ENCODE results near the gene AGXT. TPM values are rescaled to one million over a fixed set of nuclear protein-coding genes. Genes with fewer than 3 reads are reported as not detected.

Gene AGXT
- total RNA-seq, 1 donor from 2014 or later: not detected

- no peak overlapping the region for H3K4me3 ChIP-seq (ENCODE audit: low read depth, low read length)
- DNase-seq (ENCODE audit: low read depth): no peak
- no peak for TF ChIP-seq CTCF (conservative IDR thresholded peaks at IDR 0.05; ENCODE audit: low read depth, low read length)
These were observed 44.9 kb upstream of the AGXT start for GRCh38 chr2:240823449-240824336.

- TF ChIP-seq CTCF (conservative IDR thresholded peaks at IDR 0.05; ENCODE audit: low read depth, low read length): no peak
- no peak overlapping the region for H3K4me3 ChIP-seq (ENCODE audit: low read depth, low read length)
- DNase-seq (ENCODE audit: low read depth): no peak
These were observed 43.1 kb upstream of the AGXT start for GRCh38 chr2:240825476-240825875.

GRCh38 chr2:240831594-240832204, 36.9 kb upstream of the AGXT start:
- TF ChIP-seq CTCF (conservative IDR thresholded peaks at IDR 0.05; ENCODE audit: low read depth, low read length): no peak
- DNase-seq (ENCODE audit: low read depth): no peak

GRCh38 chr2:240832205-240832727, 36.4 kb upstream of the AGXT start:
- no peak for DNase-seq (ENCODE audit: low read depth)
- no peak overlapping the region for H3K4me3 ChIP-seq (ENCODE audit: low read depth, low read length)
- TF ChIP-seq CTCF (conservative IDR thresholded peaks at IDR 0.05; ENCODE audit: low read depth, low read length): no peak

More at GRCh38 chr2:240831594-240832204, 36.9 kb upstream of the AGXT start:
- no peak overlapping the region for H3K4me3 ChIP-seq (ENCODE audit: low read depth, low read length)

GRCh38 chr2:240832921-240833494, 35.6 kb upstream of the AGXT start:
- no peak overlapping the region for H3K4me3 ChIP-seq (ENCODE audit: low read depth, low read length)
- no peak for TF ChIP-seq CTCF (conservative IDR thresholded peaks at IDR 0.05; ENCODE audit: low read depth, low read length)
- no peak for DNase-seq (ENCODE audit: low read depth)

- TF ChIP-seq CTCF (conservative IDR thresholded peaks at IDR 0.05; ENCODE audit: low read depth, low read length): no peak
- H3K4me3 ChIP-seq (ENCODE audit: low read depth, low read length): no peak overlapping the region
- no peak for DNase-seq (ENCODE audit: low read depth)
These were observed 34.8 kb upstream of the AGXT start for GRCh38 chr2:240833724-240834285.

Data from epithelial cell of proximal tubule (primary cell).